ENCODE results near the gene VBP1.
"Not testable (repeated sequence)": the region's sequence is repeated elsewhere in the genome, so short reads cannot be mapped to it uniquely, and the experiment has no call there.

Gene VBP1

GRCh38 chrX:155262970-155263754 is 46.9 kb downstream of the VBP1 start:
- no peak overlapping the region for H3K27ac ChIP-seq (ENCODE audit: insufficient read depth, low read depth, low read length, poor library complexity, severe bottlenecking)
- H3K27me3 ChIP-seq (ENCODE audit: control insufficient read depth, insufficient read depth, low read length, poor library complexity, severe bottlenecking), result no peaks in the 10 kb centered on the region
- H3K36me3 ChIP-seq (ENCODE audit: control insufficient read depth, insufficient read depth, low read length), result no peaks in the 10 kb centered on the region
- H3K9me3 ChIP-seq (ENCODE audit: control insufficient read depth, low read length), result no peaks in the 10 kb centered on the region
- peak overlapping the region; percentile 61 for H3K4me3 ChIP-seq (ENCODE audit: insufficient read depth, low read depth, low read length)
- WGBS, 2 experiments, result 50 to 66% methylated on average over 3 to 4 of the region's 5 CpGs
- no peaks in the 10 kb centered on the region for H3K4me1 ChIP-seq (ENCODE audit: control insufficient read depth, insufficient read depth, low read length)

- H3K9me3 ChIP-seq (ENCODE audit: control insufficient read depth, low read length), result no peaks in the 10 kb centered on the region
- H3K4me1 ChIP-seq (ENCODE audit: control insufficient read depth, insufficient read depth, low read length), result no peaks in the 10 kb centered on the region
- WGBS, 2 experiments, result 1 to 2% methylated on average over 58 of the region's 58 CpGs
- no peaks in the 10 kb centered on the region for H3K36me3 ChIP-seq (ENCODE audit: control insufficient read depth, insufficient read depth, low read length)
- H3K4me3 ChIP-seq (ENCODE audit: insufficient read depth, low read depth, low read length), result peak within 1 kb of the TSS; percentile 61
- H3K27me3 ChIP-seq (ENCODE audit: control insufficient read depth, insufficient read depth, low read length, poor library complexity, severe bottlenecking), result no peaks in the 10 kb centered on the region
- peak within 1 kb of the TSS; percentile 36 for H3K27ac ChIP-seq (ENCODE audit: insufficient read depth, low read depth, low read length, poor library complexity, severe bottlenecking)
These were observed 47.8 kb downstream of the VBP1 start, which contains the start of gene RAB39B for GRCh38 chrX:155263854-155264628. RAB39B (minus strand) TSS chrX:155264491; CDS start chrX:155264288, 203 bp downstream.

GRCh38 chrX:155266439-155266838 is 50.2 kb downstream of the VBP1 start:
- Histone ChIP-seq H3K4me3 (ENCODE audit: insufficient read depth, low read depth, low read length) (no peak overlapping the region), H3K36me3 (ENCODE audit: control insufficient read depth, insufficient read depth, low read length) (no peaks in the 10 kb centered on the region), H3K27ac (ENCODE audit: insufficient read depth, low read depth, low read length, poor library complexity, severe bottlenecking) (no peak overlapping the region), H3K4me1 (ENCODE audit: control insufficient read depth, insufficient read depth, low read length) (no peaks in the 10 kb centered on the region), H3K9me3 (ENCODE audit: control insufficient read depth, low read length) (no peaks in the 10 kb centered on the region), H3K27me3 (ENCODE audit: control insufficient read depth, insufficient read depth, low read length, poor library complexity, severe bottlenecking) (no peaks in the 10 kb centered on the region)
- 83% methylated on average over 1 of the region's 1 CpG; no CpG with 5 or more reads in 1 of the 2 experiments for WGBS, 2 experiments

- WGBS, 2 experiments, result no CpG with 5 or more reads among the region's 1 CpG
- not testable (repeated sequence) for H3K27ac ChIP-seq (ENCODE audit: insufficient read depth, low read depth, low read length, poor library complexity, severe bottlenecking)
These were observed 51.7 kb downstream of the VBP1 start for GRCh38 chrX:155267995-155268394.

GRCh38 chrX:155270969-155271368 is 54.7 kb downstream of the VBP1 start:
- Histone ChIP-seq H3K9me3 (ENCODE audit: control insufficient read depth, low read length) (no peaks in the 10 kb centered on the region), H3K4me1 (ENCODE audit: control insufficient read depth, insufficient read depth, low read length) (no peaks in the 10 kb centered on the region), H3K36me3 (ENCODE audit: control insufficient read depth, insufficient read depth, low read length) (no peaks in the 10 kb centered on the region), H3K27ac (ENCODE audit: insufficient read depth, low read depth, low read length, poor library complexity, severe bottlenecking) (no peak overlapping the region), H3K4me3 (ENCODE audit: insufficient read depth, low read depth, low read length) (no peak overlapping the region), H3K27me3 (ENCODE audit: control insufficient read depth, insufficient read depth, low read length, poor library complexity, severe bottlenecking) (no peaks in the 10 kb centered on the region)
- whole genome bisulfite sequencing, 2 experiments, result 80% methylated on average over 1 of the region's 1 CpG; no CpG with 5 or more reads in 1 of the 2 experiments

More at GRCh38 chrX:155267995-155268394, 51.7 kb downstream of the VBP1 start:
- not testable (repeated sequence) for H3K4me1 ChIP-seq (ENCODE audit: control insufficient read depth, insufficient read depth, low read length); H3K4me3 ChIP-seq (ENCODE audit: insufficient read depth, low read depth, low read length); H3K27me3 ChIP-seq (ENCODE audit: control insufficient read depth, insufficient read depth, low read length, poor library complexity, severe bottlenecking); H3K9me3 ChIP-seq (ENCODE audit: control insufficient read depth, low read length); H3K36me3 ChIP-seq (ENCODE audit: control insufficient read depth, insufficient read depth, low read length)

- H3K9me3 ChIP-seq (ENCODE audit: control insufficient read depth, low read length), result no peaks in the 10 kb centered on the region
- H3K4me1 ChIP-seq (ENCODE audit: control insufficient read depth, insufficient read depth, low read length), result no peaks in the 10 kb centered on the region
- H3K4me3 ChIP-seq (ENCODE audit: insufficient read depth, low read depth, low read length), result no peak overlapping the region
- 100% methylated on average over 1 of the region's 1 CpG for WGBS, 2 experiments
- no peak overlapping the region for H3K27ac ChIP-seq (ENCODE audit: insufficient read depth, low read depth, low read length, poor library complexity, severe bottlenecking)
- H3K36me3 ChIP-seq (ENCODE audit: control insufficient read depth, insufficient read depth, low read length), result no peaks in the 10 kb centered on the region
- H3K27me3 ChIP-seq (ENCODE audit: control insufficient read depth, insufficient read depth, low read length, poor library complexity, severe bottlenecking), result no peaks in the 10 kb centered on the region
These were observed 63.6 kb downstream of the VBP1 start for GRCh38 chrX:155279873-155280272.

Data from ectodermal cell (in vitro differentiated cells).